ENCODE measurements around the gene SEMA3G. TPM values are rescaled to one million over a fixed set of nuclear protein-coding genes. Genes with fewer than 3 reads are reported as not detected.

The SEMA3G gene
- total and polyA plus RNA-seq, 2 experiments from 2014 or later = 0.47 to 2.5 TPM

GRCh38 chr3:52398670-52399081, 46.2 kb downstream of the SEMA3G start:
- Histone ChIP-seq H3F3A (replicated peaks; ENCODE audit: low read depth) (no peaks in the 10 kb centered on the region), H3K36me3 (ENCODE audit: insufficient read depth) (no peaks in the 10 kb centered on the region), H3K27ac (ENCODE audit: low read depth) (no peak overlapping the region), H2AFZ (no peak overlapping the region), H4K20me1 (replicated peaks; ENCODE audit: insufficient read depth) (no peaks in the 10 kb centered on the region), H3K4me1 (ENCODE audit: insufficient read depth) (no peaks in the 10 kb centered on the region), H3K9me2 (ENCODE audit: insufficient read depth) (no peaks in the 10 kb centered on the region), H3K27me3 (ENCODE audit: insufficient read depth) (no peaks in the 10 kb centered on the region), H3K4me3 (no peak overlapping the region), H3K79me2 (replicated peaks; ENCODE audit: insufficient read depth) (no peaks in the 10 kb centered on the region), H3K4me2 (no peak overlapping the region)
- Mint-ChIP-seq H3K36me3 (ENCODE audit: low read depth) (peaks cover 25% of the 10 kb centered on the region), H3K4me1 (no peaks in the 10 kb centered on the region), H3K27ac (no peak overlapping the region), H3K9me3 (no peaks in the 10 kb centered on the region), H3K27me3 (ENCODE audit: insufficient read depth, low read depth, poor library complexity) (peaks cover 13% of the 10 kb centered on the region), H3K4me3 (no peak overlapping the region)
- ATAC-seq (no peak), DNase-seq (ENCODE audit: low spot score) (no peak)
- no peak for TF ChIP-seq NANOG (IDR thresholded peaks at IDR 0.05; ENCODE audit: borderline replicate concordance)
- TF ChIP-seq ZNF331 (CRISPR knock-in tag; IDR thresholded peaks at IDR 0.05; ENCODE audit: low read depth) = no peak
- no peak for TF ChIP-seq ETS1 (IDR thresholded peaks at IDR 0.05)
- no peak for TF ChIP-seq CREB1 (CRISPR knock-in tag; IDR thresholded peaks at IDR 0.05; ENCODE audit: low read depth)
- no peak for TF ChIP-seq EZH2phosphoT487 (IDR thresholded peaks at IDR 0.05; ENCODE audit: unreplicated experiment)
- no peak for TF ChIP-seq EZH2 (IDR thresholded peaks at IDR 0.05; ENCODE audit: low read depth, unreplicated experiment)
- TF ChIP-seq, protein P1, sequence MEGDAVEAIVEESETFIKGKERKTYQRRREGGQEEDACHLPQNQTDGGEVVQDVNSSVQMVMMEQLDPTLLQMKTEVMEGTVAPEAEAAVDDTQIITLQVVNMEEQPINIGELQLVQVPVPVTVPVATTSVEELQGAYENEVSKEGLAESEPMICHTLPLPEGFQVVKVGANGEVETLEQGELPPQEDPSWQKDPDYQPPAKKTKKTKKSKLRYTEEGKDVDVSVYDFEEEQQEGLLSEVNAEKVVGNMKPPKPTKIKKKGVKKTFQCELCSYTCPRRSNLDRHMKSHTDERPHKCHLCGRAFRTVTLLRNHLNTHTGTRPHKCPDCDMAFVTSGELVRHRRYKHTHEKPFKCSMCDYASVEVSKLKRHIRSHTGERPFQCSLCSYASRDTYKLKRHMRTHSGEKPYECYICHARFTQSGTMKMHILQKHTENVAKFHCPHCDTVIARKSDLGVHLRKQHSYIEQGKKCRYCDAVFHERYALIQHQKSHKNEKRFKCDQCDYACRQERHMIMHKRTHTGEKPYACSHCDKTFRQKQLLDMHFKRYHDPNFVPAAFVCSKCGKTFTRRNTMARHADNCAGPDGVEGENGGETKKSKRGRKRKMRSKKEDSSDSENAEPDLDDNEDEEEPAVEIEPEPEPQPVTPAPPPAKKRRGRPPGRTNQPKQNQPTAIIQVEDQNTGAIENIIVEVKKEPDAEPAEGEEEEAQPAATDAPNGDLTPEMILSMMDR (conservative IDR thresholded peaks at IDR 0.05; ENCODE audit: low read depth in 2 of 2) = no peak
- TF ChIP-seq ZNF462 (CRISPR knock-in tag; IDR thresholded peaks at IDR 0.05) = no peak
- TF ChIP-seq, protein P2, sequence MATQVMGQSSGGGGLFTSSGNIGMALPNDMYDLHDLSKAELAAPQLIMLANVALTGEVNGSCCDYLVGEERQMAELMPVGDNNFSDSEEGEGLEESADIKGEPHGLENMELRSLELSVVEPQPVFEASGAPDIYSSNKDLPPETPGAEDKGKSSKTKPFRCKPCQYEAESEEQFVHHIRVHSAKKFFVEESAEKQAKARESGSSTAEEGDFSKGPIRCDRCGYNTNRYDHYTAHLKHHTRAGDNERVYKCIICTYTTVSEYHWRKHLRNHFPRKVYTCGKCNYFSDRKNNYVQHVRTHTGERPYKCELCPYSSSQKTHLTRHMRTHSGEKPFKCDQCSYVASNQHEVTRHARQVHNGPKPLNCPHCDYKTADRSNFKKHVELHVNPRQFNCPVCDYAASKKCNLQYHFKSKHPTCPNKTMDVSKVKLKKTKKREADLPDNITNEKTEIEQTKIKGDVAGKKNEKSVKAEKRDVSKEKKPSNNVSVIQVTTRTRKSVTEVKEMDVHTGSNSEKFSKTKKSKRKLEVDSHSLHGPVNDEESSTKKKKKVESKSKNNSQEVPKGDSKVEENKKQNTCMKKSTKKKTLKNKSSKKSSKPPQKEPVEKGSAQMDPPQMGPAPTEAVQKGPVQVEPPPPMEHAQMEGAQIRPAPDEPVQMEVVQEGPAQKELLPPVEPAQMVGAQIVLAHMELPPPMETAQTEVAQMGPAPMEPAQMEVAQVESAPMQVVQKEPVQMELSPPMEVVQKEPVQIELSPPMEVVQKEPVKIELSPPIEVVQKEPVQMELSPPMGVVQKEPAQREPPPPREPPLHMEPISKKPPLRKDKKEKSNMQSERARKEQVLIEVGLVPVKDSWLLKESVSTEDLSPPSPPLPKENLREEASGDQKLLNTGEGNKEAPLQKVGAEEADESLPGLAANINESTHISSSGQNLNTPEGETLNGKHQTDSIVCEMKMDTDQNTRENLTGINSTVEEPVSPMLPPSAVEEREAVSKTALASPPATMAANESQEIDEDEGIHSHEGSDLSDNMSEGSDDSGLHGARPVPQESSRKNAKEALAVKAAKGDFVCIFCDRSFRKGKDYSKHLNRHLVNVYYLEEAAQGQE (IDR thresholded peaks at IDR 0.05; ENCODE audit: unreplicated experiment) = no peak
- TF ChIP-seq STAT1 (IDR thresholded peaks at IDR 0.05; ENCODE audit: unreplicated experiment) = no peak
- no peak for TF ChIP-seq POLR2AphosphoS5 (IDR thresholded peaks at IDR 0.05; ENCODE audit: low read depth)
- TF ChIP-seq ZNF114 (CRISPR knock-in tag; IDR thresholded peaks at IDR 0.05) = no peak

Data from GM23338 (cell line).